ENCODE results near the gene GIMAP8. TPM values are rescaled to one million over a fixed set of nuclear protein-coding genes. Genes with fewer than 3 reads are reported as not detected.
A peak's percentile ranks its signal among the peaks of the same experiment; 100 is the strongest.

The GIMAP8 gene
- total and polyA plus RNA-seq, 2 of the 8 experiments (the other 6 are each of a cell fraction or from before 2014, with no cell fraction given), result not detected

- Histone ChIP-seq H2BK20ac (ENCODE audit: low read length) (no peak overlapping the region), H3K23ac (ENCODE audit: insufficient read length) (no peak overlapping the region), H2AFZ (ENCODE audit: low read length) (no peak overlapping the region), H3K27ac (ENCODE audit: low read depth, low read length) (peak overlapping the region; percentile 97), H3K23me2 (ENCODE audit: low read depth, low read length) (peaks cover 4% of the 10 kb centered on the region; the same call in 1 of the 2 replicates), H3K4ac (replicated peaks; ENCODE audit: insufficient read length, low read depth, low read length) (no peak overlapping the region), H2BK120ac (replicated peaks; ENCODE audit: low read depth, low read length) (peak overlapping the region; percentile 33), H4K91ac (replicated peaks; ENCODE audit: insufficient read length, low read length) (peak overlapping the region; percentile 100), H3K18ac (ENCODE audit: extremely low read depth, low read length) (peak overlapping the region; percentile 100), H2AK5ac (ENCODE audit: low read depth, low read length) (peak overlapping the region; percentile 65; the same call in 1 of the 2 replicates), H3K79me1 (ENCODE audit: low read depth, low read length) (peaks cover 5% of the 10 kb centered on the region), H3K4me2 (ENCODE audit: insufficient read depth in 1 of 2, low read depth in 2 of 2, low read length in 2 of 2) (peak overlapping the region; percentile 75 to 77), H3K9me3 (ENCODE audit: insufficient read depth in 2 of 2, low read depth in 1 of 2, low read length in 1 of 2) (no peaks in the 10 kb centered on the region), H2BK5ac (ENCODE audit: low read depth, low read length) (peak overlapping the region; percentile 100), H4K20me1 (replicated peaks in 1 of 2; ENCODE audit: control insufficient read depth in 1 of 2, insufficient read depth in 2 of 2, low read length in 2 of 2) (no peaks in the 10 kb centered on the region), H2BK12ac (ENCODE audit: low read depth, low read length) (peak overlapping the region; percentile 100; the same call in 1 of the 2 replicates), H3K56ac (replicated peaks; ENCODE audit: insufficient read length, low read depth, low read length) (peak overlapping the region; percentile 70), H3K27me3 (replicated peaks in 1 of 4; ENCODE audit: control insufficient read depth in 3 of 4, extremely low read depth in 1 of 4, insufficient read depth in 3 of 4, low read length in 3 of 4) (no peaks in the 10 kb centered on the region), H4K8ac (ENCODE audit: extremely low read depth, insufficient read depth, low read length) (peak overlapping the region; percentile 82), H3K79me2 (ENCODE audit: control insufficient read depth in 1 of 2, insufficient read depth in 2 of 2, low read length in 2 of 2) (peaks cover 0 to 24% of the 10 kb centered on the region in 2 experiments; a peak in 2 of 4 replicates), H3K9ac (replicated peaks in 1 of 4; ENCODE audit: extremely low read depth in 1 of 4, low read depth in 3 of 4, low read length in 3 of 4) (peak overlapping the region in 3 of 4 experiments; percentile 78 to 79 (median 79); a peak in 5 of 7 replicates), H3K4me1 (replicated peaks in 1 of 4; ENCODE audit: control insufficient read depth in 3 of 4, insufficient read depth in 4 of 4, low read length in 3 of 4) (peaks cover 36 to 58% (median 45%) of the 10 kb centered on the region in 4 experiments), H4K5ac (ENCODE audit: insufficient read length, low read depth, low read length) (peak overlapping the region; percentile 95), H3K4me3 (ENCODE audit: extremely low read depth in 1 of 4, insufficient read depth in 2 of 4, low read depth in 3 of 4, low read length in 4 of 4) (peak overlapping the region; percentile 49 to 79 (median 61)), H3K36me3 (ENCODE audit: control insufficient read depth in 2 of 4, insufficient read depth in 4 of 4, low read length in 3 of 4) (peaks cover 3 to 16% (median 6%) of the 10 kb centered on the region in 4 experiments; a peak in 6 of 8 replicates), H3K14ac (ENCODE audit: insufficient read length) (no peak overlapping the region), H2BK15ac (ENCODE audit: low read length) (0 out of 2 replicates have a peak overlapping the region, but pooled peaks have one; percentile 34)
- 8% methylated on average over 36 of the region's 86 CpGs; no CpG with 5 or more reads in 1 of the 2 experiments for WGBS, 2 experiments (ENCODE audit: extremely low coverage in 1 of 2, insufficient coverage in 1 of 2, insufficient read length in 1 of 2, insufficient replicate concordance in 2 of 2, low coverage in 1 of 2, low lambda C conversion rate in 2 of 2, missing lambda C conversion rate in 1 of 2)
- DNase-seq (ENCODE audit: low read depth in 1 of 2, low spot score in 2 of 2), result peak in 1 of 2 experiments; percentile 88
- FAIRE-seq, result no peak
- ChIA-PET CTCF (ENCODE audit: partially characterized antibody) (interaction anchor here (0.8 to 3.8 kb wide), 17 partner anchors 10 to 65 kb away, joined by 3 to 16 read pairs (median 4); no protein-coding TSS in a partner anchor), POLR2A (ENCODE audit: partially characterized antibody) (interaction anchor here (0.7 to 14.9 kb wide), 19 partner anchors 3 to 93 kb away, joined by 3 to 230 read pairs (median 5); partner anchors contain the start of gene REPIN1)
- TF ChIP-seq SP1 (IDR thresholded peaks at IDR 0.05; ENCODE audit: low read depth, low read length), result no peak
- 0 out of 2 replicates have a peak, but pooled peaks have one; percentile 55 for TF ChIP-seq RXRA (IDR thresholded peaks at IDR 0.05; ENCODE audit: insufficient read depth, low read depth, low read length)
- TF ChIP-seq CREB1 (IDR thresholded peaks at IDR 0.05), result peak; percentile 65
Observed at GRCh38 chr7:150404805-150405583, 45.4 kb upstream of the GIMAP8 start.

All from H1 (cell line).